H1 (cell line): ENCODE measurements around the gene MFGE8. TPM values are rescaled to one million over a fixed set of nuclear protein-coding genes. Genes with fewer than 3 reads are reported as not detected.

Source experiments
- CTCF ChIA-PET: fragments of 300-600 bp; sonication (Branson Sonifier 250); formaldehyde crosslinking; loops from one replicate; lab custom pipeline; 2021; ENCODE audit not compliant: partially characterized antibody; lab: Charles Lee
- POLR2A ChIA-PET: fragments of 300-600 bp; sonication (Branson Sonifier 250); formaldehyde crosslinking; loops from one replicate; lab custom pipeline; 2021; ENCODE audit warnings: inconsistent platforms; ENCODE audit not compliant: partially characterized antibody; lab: Charles Lee
- DNase-seq, 2 experiments: peaks; one replicate each; pipeline versions ENCODE4 v3.0.0 to v3.0.0-alpha.2; 2010 to 2022; ENCODE audit warnings: low spot score in 2 of 2, low read depth in 1 of 2, mixed read lengths in 1 of 2
- FAIRE-seq: peaks from 2 replicates; lab custom pipeline; 2011; peaks lifted over from hg19 to GRCh38; lab: Jason Lieb, UNC
- H2AFZ ChIP-seq: 2 replicates; pipeline ENCODE4 v1.8.1; 2012; ENCODE audit warnings: low read length, inconsistent platforms
- H2AK5ac ChIP-seq: 2 replicates; pipeline ENCODE4 v1.6.1; 2013; ENCODE audit warnings: low read depth, low read length
- H2BK120ac ChIP-seq: replicated peaks from 2 replicates; pipeline ENCODE3; 2013; ENCODE audit warnings: low read depth, low read length, inconsistent platforms
- H2BK12ac ChIP-seq: 2 replicates; pipeline ENCODE4 v1.6.1; 2013; ENCODE audit warnings: low read depth, low read length
- H2BK15ac ChIP-seq: 2 replicates; pipeline ENCODE4 v1.6.1; 2013; ENCODE audit warnings: low read length
- H2BK20ac ChIP-seq: 2 replicates; pipeline ENCODE4 v1.6.1; 2013; ENCODE audit warnings: low read length
- H2BK5ac ChIP-seq: 2 replicates; pipeline ENCODE4 v1.6.1; 2013; ENCODE audit warnings: low read depth, low read length
- H3K14ac ChIP-seq: 2 replicates; pipeline ENCODE4 v1.6.1; 2013; ENCODE audit warnings: inconsistent platforms; ENCODE audit not compliant: insufficient read length
- H3K18ac ChIP-seq: 2 replicates; pipeline ENCODE4 v1.6.1; 2013; ENCODE audit warnings: low read length; ENCODE audit errors: extremely low read depth
- H3K23ac ChIP-seq: 2 replicates; pipeline ENCODE4 v1.6.1; 2013; ENCODE audit warnings: inconsistent platforms; ENCODE audit not compliant: insufficient read length
- H3K23me2 ChIP-seq: 2 replicates; pipeline ENCODE4 v1.6.1; 2013; ENCODE audit warnings: low read depth, low read length
- H3K27ac ChIP-seq: 2 replicates; pipeline ENCODE4 v1.6.1; 2011; ENCODE audit warnings: low read depth, low read length, inconsistent platforms
- H3K27me3 ChIP-seq, 4 experiments: replicated peaks in 1 of 4; 1 replicate in 1 of 4; 2 replicates in 3 of 4; pipeline versions ENCODE4 v1.6.1 to v1.8.1; 2011 to 2013; ENCODE audit warnings: low read length in 3 of 4, mild to moderate bottlenecking in 3 of 4, inconsistent platforms in 2 of 4, mixed read lengths in 2 of 4, moderate library complexity in 1 of 4; ENCODE audit not compliant: control insufficient read depth in 3 of 4, insufficient read depth in 3 of 4; ENCODE audit errors: extremely low read depth in 1 of 4
- H3K36me3 ChIP-seq, 4 experiments: 2 replicates each; pipeline versions ENCODE4 v1.6.1 to v1.8.1; 2011 to 2013; ENCODE audit warnings: mild to moderate bottlenecking in 4 of 4, low read length in 3 of 4, moderate library complexity in 2 of 4, control low read depth in 1 of 4, inconsistent platforms in 1 of 4; ENCODE audit not compliant: insufficient read depth in 4 of 4, control insufficient read depth in 2 of 4
- H3K4ac ChIP-seq: replicated peaks from 2 replicates; pipeline ENCODE3; 2013; ENCODE audit warnings: low read length, low read depth, mixed read lengths, inconsistent platforms; ENCODE audit not compliant: insufficient read length
- H3K4me1 ChIP-seq, 4 experiments: replicated peaks in 1 of 4; 1 replicate in 1 of 4; 2 replicates in 3 of 4; pipeline versions ENCODE4 v1.6.1 to v1.8.1; 2011 to 2013; ENCODE audit warnings: low read length in 3 of 4, inconsistent platforms in 2 of 4, mixed read lengths in 1 of 4; ENCODE audit not compliant: insufficient read depth in 4 of 4, control insufficient read depth in 3 of 4
- H3K4me2 ChIP-seq, 2 experiments: 2 replicates each; pipeline versions ENCODE4 v1.6.1 to v1.8.1; 2011 to 2013; ENCODE audit warnings: low read depth in 2 of 2, low read length in 2 of 2, control low read depth in 1 of 2, inconsistent platforms in 1 of 2, mild to moderate bottlenecking in 1 of 2; ENCODE audit not compliant: insufficient read depth in 1 of 2
- H3K4me3 ChIP-seq, 4 experiments: fragments of 200-600, 300-600 bp in 1 of 4; sonication (generic), shearing (Covaris generic), sonication (Bioruptor Twin) in 1 of 4; 2 replicates each; pipeline versions ENCODE4 v1.5.1 to v1.8.1; 2011 to 2016; ENCODE audit warnings: low read length in 4 of 4, low read depth in 3 of 4, control low read depth in 2 of 4, inconsistent platforms in 2 of 4, mild to moderate bottlenecking in 2 of 4, mixed read lengths in 1 of 4, moderate library complexity in 1 of 4; ENCODE audit not compliant: insufficient read depth in 2 of 4; ENCODE audit errors: extremely low read depth in 1 of 4
- H3K56ac ChIP-seq: replicated peaks from 2 replicates; pipeline ENCODE3; 2013; ENCODE audit warnings: low read depth, mild to moderate bottlenecking, mixed read lengths, low read length, inconsistent platforms; ENCODE audit not compliant: insufficient read length
- H3K79me1 ChIP-seq: 2 replicates; pipeline ENCODE4 v1.6.1; 2013; ENCODE audit warnings: low read depth, low read length, control low read depth
- H3K79me2 ChIP-seq, 2 experiments: 2 replicates each; pipeline versions ENCODE4 v1.6.1 to v1.8.1; 2012 to 2013; ENCODE audit warnings: low read length in 2 of 2, mild to moderate bottlenecking in 2 of 2, inconsistent platforms in 1 of 2; ENCODE audit not compliant: insufficient read depth in 2 of 2, control insufficient read depth in 1 of 2
- H3K9ac ChIP-seq, 4 experiments: replicated peaks in 1 of 4; 1 replicate in 1 of 4; 2 replicates in 3 of 4; pipeline versions ENCODE4 v1.6.1 to v1.8.1; 2011 to 2013; ENCODE audit warnings: low read depth in 3 of 4, low read length in 3 of 4, control low read depth in 2 of 4, mild to moderate bottlenecking in 2 of 4, moderate library complexity in 2 of 4, inconsistent platforms in 1 of 4; ENCODE audit errors: extremely low read depth in 1 of 4
- H3K9me3 ChIP-seq, 2 experiments: 2 replicates each; pipeline versions ENCODE4 v1.6.1 to v1.8.1; 2012 to 2013; ENCODE audit warnings: mild to moderate bottlenecking in 2 of 2, moderate library complexity in 2 of 2, control low read depth in 1 of 2, inconsistent platforms in 1 of 2, low read depth in 1 of 2, low read length in 1 of 2, mixed read lengths in 1 of 2; ENCODE audit not compliant: insufficient read depth in 2 of 2
- H4K20me1 ChIP-seq, 2 experiments: replicated peaks in 1 of 2; 2 replicates each; pipeline versions ENCODE3 to v1.8.1; 2011 to 2013; ENCODE audit warnings: inconsistent platforms in 2 of 2, low read length in 2 of 2, mild to moderate bottlenecking in 1 of 2; ENCODE audit not compliant: insufficient read depth in 2 of 2, control insufficient read depth in 1 of 2
- H4K5ac ChIP-seq: 2 replicates; pipeline ENCODE4 v1.6.1; 2013; ENCODE audit warnings: low read length, low read depth, mixed read lengths, inconsistent platforms; ENCODE audit not compliant: insufficient read length
- H4K8ac ChIP-seq: 2 replicates; pipeline ENCODE4 v1.8.0; 2013; ENCODE audit warnings: mild to moderate bottlenecking, moderate library complexity, low read length, inconsistent platforms; ENCODE audit not compliant: insufficient read depth; ENCODE audit errors: extremely low read depth
- H4K91ac ChIP-seq: replicated peaks from 2 replicates; pipeline ENCODE3; 2013; ENCODE audit warnings: low read length, mixed read lengths, inconsistent platforms; ENCODE audit not compliant: insufficient read length
- BACH1 ChIP-seq: IDR thresholded peaks from 2 replicates; pipeline ENCODE4 v1.6.1; 2012; ENCODE audit warnings: low read length, improper control_type of control experiment
- BRCA1 ChIP-seq: IDR thresholded peaks from 2 replicates; pipeline ENCODE4 v1.6.1; 2012; ENCODE audit warnings: low read depth, low read length, improper control_type of control experiment
- CHD1 ChIP-seq: IDR thresholded peaks from 2 replicates; pipeline ENCODE4 v1.6.1; 2012; ENCODE audit warnings: low read depth, low read length, improper control_type of control experiment
- EGR1 ChIP-seq: IDR thresholded peaks from 2 replicates; pipeline ENCODE4 v1.6.1; 2011; ENCODE audit warnings: low read depth, low read length, borderline replicate concordance
- HDAC2 ChIP-seq, 2 experiments: fragments of 300-600 bp in 1 of 2; sonication (generic) in 1 of 2; IDR thresholded peaks; 2 replicates each; pipeline ENCODE4 v1.6.1; 2011 to 2012; ENCODE audit warnings: low read depth in 2 of 2, low read length in 2 of 2, mild to moderate bottlenecking in 2 of 2, moderate library complexity in 2 of 2, borderline replicate concordance in 1 of 2, inconsistent platforms in 1 of 2
- JUND ChIP-seq: IDR thresholded peaks from 2 replicates; pipeline ENCODE4 v1.6.1; 2011; ENCODE audit warnings: mild to moderate bottlenecking, improper control_type of control experiment, low read length
- KDM4A ChIP-seq: IDR thresholded peaks from one replicate; pipeline ENCODE4 v1.7.1; 2012; ENCODE audit warnings: low read depth, mild to moderate bottlenecking, moderate library complexity, low read length, inconsistent platforms; ENCODE audit not compliant: severe bottlenecking
- MAFK ChIP-seq: IDR thresholded peaks from 2 replicates; pipeline ENCODE4 v1.6.1; 2012; ENCODE audit warnings: low read depth, mild to moderate bottlenecking, improper control_type of control experiment, low read length
- POLR2A ChIP-seq, 2 experiments: IDR thresholded peaks; 1 replicate in 1 of 2; 2 replicates in 1 of 2; pipeline ENCODE4 v1.6.1; 2011; ENCODE audit warnings: low read depth in 2 of 2, low read length in 2 of 2, mild to moderate bottlenecking in 2 of 2; ENCODE audit errors: control extremely low read depth in 1 of 2
- RXRA ChIP-seq: IDR thresholded peaks from 2 replicates; pipeline ENCODE4 v1.6.1; 2011; ENCODE audit warnings: low read depth, mild to moderate bottlenecking, low read length, moderate library complexity; ENCODE audit not compliant: insufficient read depth
- SP1 ChIP-seq: IDR thresholded peaks from 2 replicates; pipeline ENCODE4 v1.6.1; 2011; ENCODE audit warnings: low read depth, low read length
- TAF7 ChIP-seq: optimal IDR thresholded peaks from 2 replicates; pipeline ENCODE3; 2011; ENCODE audit warnings: low read depth, mild to moderate bottlenecking, inconsistent platforms, low read length, moderate library complexity, borderline replicate concordance
- TBP ChIP-seq: IDR thresholded peaks from 2 replicates; pipeline ENCODE4 v1.6.1; 2011; ENCODE audit warnings: low read depth, low read length, improper control_type of control experiment
- WGBS, 2 experiments: shearing (Covaris generic) in 1 of 2; methylation state at CpG; one replicate each; pipeline versions ENCODE4 v1.1.6 to v1.1.7; 2013 to 2015; ENCODE audit warnings: low lambda C conversion rate in 2 of 2, mixed read lengths in 2 of 2, inconsistent platforms in 1 of 2, low coverage in 1 of 2, missing lambda C conversion rate in 1 of 2; ENCODE audit not compliant: insufficient replicate concordance in 2 of 2, insufficient coverage in 1 of 2, insufficient read length in 1 of 2; ENCODE audit errors: extremely low coverage in 1 of 2, missing lambda C conversion rate in 1 of 2; 5-methylcytosine and 5-hydroxymethylcytosine counted together
- polyA plus RNA-seq, 7 experiments: library from polyadenylated mRNA; depleted of rRNA in 3 of 7; stranded (reverse) in 5 of 7; unstranded in 2 of 7; fragments of >200 nt in 5 of 7; fragments of 200-250 nt in 2 of 7; gene quantifications; 1 replicate in 5 of 7; 2 replicates in 1 of 7; 4 replicates in 1 of 7; pipeline versions ENCODE4 v1.2.1 to v1.2.3, GENCODE V29; 2011 to 2013; ENCODE audit warnings: missing spikeins in 2 of 7, mixed read lengths in 2 of 7
- total RNA-seq: library from RNA; stranded (reverse); fragmentation: NEBNext Ultra II Directional; extraction: Animal tissue kit (Norgen Biotek cat#: 25700); gene quantifications from 2 replicates; pipeline ENCODE4 v1.2.1, GENCODE V29; 2021
- TF ChIP-seq, protein P1 (sequence below): IDR thresholded peaks from 2 replicates; pipeline ENCODE4 v1.6.1; 2012; ENCODE audit warnings: inconsistent platforms

Gene MFGE8
- total and polyA plus RNA-seq, 2 of the 8 experiments (the other 6 are each of a cell fraction or from before 2014, with no cell fraction given), result 1,237 to 2,117 TPM

GRCh38 chr15:88930579-88930978 lies 17.4 kb upstream of the MFGE8 start:
- no peak overlapping the region for H2BK12ac ChIP-seq
- DNase-seq (no peak), FAIRE-seq (no peak)
- no peak overlapping the region for H4K91ac ChIP-seq
- H2AK5ac ChIP-seq, result no peak overlapping the region
- no peak overlapping the region for H3K4me2 ChIP-seq
- H4K5ac ChIP-seq, result no peak overlapping the region
- H2BK5ac ChIP-seq, result no peak overlapping the region
- ChIA-PET POLR2A (interaction anchor here (0.9 to 1.2 kb wide), 3 partner anchors 14 to 19 kb away, joined by 3 to 4 read pairs (median 3); partner anchors contain the start of gene MFGE8), CTCF (no interaction called here)
- H2BK15ac ChIP-seq, result no peak overlapping the region; the same call in 1 of the 2 replicates
- H4K20me1 ChIP-seq, result no peaks in the 10 kb centered on the region
- no peak overlapping the region for H3K18ac ChIP-seq
- H3K4me1 ChIP-seq, result no peaks in the 10 kb centered on the region
- no peak overlapping the region for H3K27ac ChIP-seq
- H4K8ac ChIP-seq, result no peak overlapping the region; the same call in 1 of the 2 replicates
- H3K23me2 ChIP-seq, result no peaks in the 10 kb centered on the region
- no peak overlapping the region for H2BK20ac ChIP-seq
- H3K23ac ChIP-seq, result no peak overlapping the region
- H3K79me2 ChIP-seq, result no peaks in the 10 kb centered on the region
- no peak overlapping the region for H3K56ac ChIP-seq
- H3K9me3 ChIP-seq, result peaks cover 8 to 25% of the 10 kb centered on the region in 2 experiments; a peak in 3 of 4 replicates
- no peak overlapping the region for H3K4ac ChIP-seq
- H2AFZ ChIP-seq, result no peak overlapping the region
- no peak for TF ChIP-seq MAFK
- TF ChIP-seq SP1, result no peak
- TF ChIP-seq, protein P1, sequence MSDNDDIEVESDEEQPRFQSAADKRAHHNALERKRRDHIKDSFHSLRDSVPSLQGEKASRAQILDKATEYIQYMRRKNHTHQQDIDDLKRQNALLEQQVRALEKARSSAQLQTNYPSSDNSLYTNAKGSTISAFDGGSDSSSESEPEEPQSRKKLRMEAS, result no peak
- no peak for TF ChIP-seq EGR1
- no peak for TF ChIP-seq TBP
- TF ChIP-seq POLR2A (IDR thresholded peaks at IDR 0.05; ENCODE audit: control extremely low read depth in 1 of 2, low read depth in 2 of 2, low read length in 2 of 2), result no peak
- TF ChIP-seq HDAC2 (IDR thresholded peaks at IDR 0.05; ENCODE audit: borderline replicate concordance in 1 of 2, low read depth in 2 of 2, low read length in 2 of 2), result no peak
- TF ChIP-seq KDM4A, result no peak
- no peak for TF ChIP-seq CHD1
- no peak for TF ChIP-seq TAF7
- TF ChIP-seq BACH1, result no peak
- no peak for TF ChIP-seq RXRA
- no peak for TF ChIP-seq JUND
- TF ChIP-seq BRCA1, result no peak
- no peaks in the 10 kb centered on the region for H3K27me3 ChIP-seq
- peaks cover 0 to 4% (median 0%) of the 10 kb centered on the region in 4 experiments; a peak in 2 of 8 replicates for H3K36me3 ChIP-seq
- no peak overlapping the region for H3K9ac ChIP-seq
- H3K79me1 ChIP-seq, result no peaks in the 10 kb centered on the region
- no peak overlapping the region for H2BK120ac ChIP-seq
- H3K14ac ChIP-seq, result no peak overlapping the region
- WGBS, 2 experiments, result 87% methylated on average over 2 of the region's 2 CpGs; no CpG with 5 or more reads in 1 of the 2 experiments
- H3K4me3 ChIP-seq, result no peak overlapping the region
